GM21526 (cell line): ENCODE results near the gene PPP2R2D.

Experiments
- ATAC-seq: cut with Tn5 transposase; IDR thresholded peaks from one replicate; pipeline ENCODE4 v1.9.1; 2021; ENCODE audit warnings: moderate library complexity; ENCODE audit not compliant: unreplicated experiment, low FRiP score

The PPP2R2D gene

DNA sequence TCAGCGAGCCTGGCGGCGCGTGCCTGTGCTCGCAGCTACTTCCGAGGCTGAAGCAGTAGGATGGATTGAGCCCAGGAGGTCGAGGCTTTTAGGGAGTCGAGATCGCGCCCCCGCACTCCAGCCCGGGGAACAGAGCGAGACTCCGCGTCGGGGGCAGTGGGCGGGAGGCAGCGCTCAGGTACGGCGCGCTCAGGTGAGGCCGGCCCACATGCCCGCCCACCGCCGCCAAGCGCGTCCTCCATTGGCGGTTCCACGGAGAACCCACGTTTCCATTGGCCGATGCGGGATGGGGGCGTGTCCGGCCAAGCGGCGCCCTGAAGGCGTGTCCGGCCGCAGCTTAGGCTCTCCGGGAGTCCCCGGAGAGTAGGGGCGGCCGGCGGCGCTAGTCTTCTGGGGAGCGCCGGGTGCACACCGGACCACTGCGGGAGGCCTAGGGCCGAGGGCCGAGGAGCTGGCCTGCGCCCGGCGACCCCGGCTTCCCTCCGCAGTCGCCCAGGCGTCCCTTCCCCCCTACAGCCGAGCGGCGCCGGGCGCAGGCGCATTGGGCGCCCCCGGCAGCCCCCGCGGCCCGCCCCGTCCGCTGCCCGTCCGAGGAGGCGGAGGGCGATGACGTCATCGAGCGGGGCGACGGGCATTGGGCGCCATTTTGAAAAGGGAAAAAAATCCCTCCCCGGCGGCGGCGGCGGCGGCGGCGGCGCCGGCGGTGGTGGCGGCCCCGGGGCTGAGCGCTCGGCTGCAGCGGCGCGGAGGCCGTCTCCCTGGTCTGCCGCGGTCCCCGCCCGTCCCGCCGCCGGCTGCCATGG is at the start of gene PPP2R2D:
Gene PPP2R2D (plus strand): TSS at position 659 of the 803 bp plus-strand sequence. CDS start 141 bp downstream, at position 800.
- peak; percentile 88 for ATAC-seq

DNA sequence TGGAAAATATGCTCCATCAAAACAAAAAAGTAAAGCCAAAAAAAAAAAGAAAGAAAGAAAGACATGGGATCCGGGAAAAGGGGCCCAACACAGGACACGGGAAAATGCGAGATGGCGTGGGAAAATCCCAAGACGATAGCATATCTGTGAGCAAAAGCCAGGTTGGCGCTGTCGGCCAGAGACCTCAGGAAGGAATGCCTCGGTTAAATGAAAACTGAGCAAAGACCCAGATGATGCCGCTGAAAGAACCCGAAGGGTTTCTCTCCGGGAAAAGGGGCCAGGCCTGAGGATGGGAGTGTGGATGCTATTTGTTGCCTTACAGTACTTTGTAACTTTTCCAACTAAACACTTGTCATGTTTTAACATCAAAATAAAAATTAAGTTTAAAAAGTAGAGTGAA is 49.5 kb upstream of the PPP2R2D start:
- ATAC-seq: no peak

DNA sequence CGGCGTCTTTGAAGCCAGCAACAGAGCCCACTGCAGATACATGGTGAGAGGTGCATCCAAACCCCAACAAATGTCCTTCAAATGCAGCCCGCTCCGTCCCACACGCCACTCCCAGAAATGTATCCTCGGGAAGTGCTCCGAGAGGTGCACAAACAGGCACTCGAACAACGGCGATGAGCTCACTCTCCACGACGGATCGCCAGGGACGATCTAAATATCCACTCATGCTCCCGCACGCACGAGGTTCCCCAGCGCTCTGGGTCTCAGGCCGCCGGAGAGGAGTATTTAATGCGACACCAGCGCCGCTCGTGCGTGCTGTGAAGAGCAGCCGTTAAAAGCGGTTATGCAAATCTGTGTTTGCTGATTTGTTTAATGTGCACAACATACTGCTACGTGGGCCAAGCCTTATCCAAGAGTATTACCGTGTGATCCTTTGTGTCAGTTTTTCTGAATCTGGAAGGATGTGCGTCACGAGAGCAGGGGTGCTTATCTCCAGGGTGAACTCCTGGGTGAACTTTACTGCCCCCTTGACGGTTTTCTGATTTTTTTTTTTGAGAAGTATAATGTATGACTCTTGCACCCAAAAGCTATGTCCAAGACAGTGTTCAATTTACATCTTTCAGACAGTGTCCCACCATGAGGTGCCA is 48.5 kb upstream of the PPP2R2D start:
- no peak for ATAC-seq

DNA sequence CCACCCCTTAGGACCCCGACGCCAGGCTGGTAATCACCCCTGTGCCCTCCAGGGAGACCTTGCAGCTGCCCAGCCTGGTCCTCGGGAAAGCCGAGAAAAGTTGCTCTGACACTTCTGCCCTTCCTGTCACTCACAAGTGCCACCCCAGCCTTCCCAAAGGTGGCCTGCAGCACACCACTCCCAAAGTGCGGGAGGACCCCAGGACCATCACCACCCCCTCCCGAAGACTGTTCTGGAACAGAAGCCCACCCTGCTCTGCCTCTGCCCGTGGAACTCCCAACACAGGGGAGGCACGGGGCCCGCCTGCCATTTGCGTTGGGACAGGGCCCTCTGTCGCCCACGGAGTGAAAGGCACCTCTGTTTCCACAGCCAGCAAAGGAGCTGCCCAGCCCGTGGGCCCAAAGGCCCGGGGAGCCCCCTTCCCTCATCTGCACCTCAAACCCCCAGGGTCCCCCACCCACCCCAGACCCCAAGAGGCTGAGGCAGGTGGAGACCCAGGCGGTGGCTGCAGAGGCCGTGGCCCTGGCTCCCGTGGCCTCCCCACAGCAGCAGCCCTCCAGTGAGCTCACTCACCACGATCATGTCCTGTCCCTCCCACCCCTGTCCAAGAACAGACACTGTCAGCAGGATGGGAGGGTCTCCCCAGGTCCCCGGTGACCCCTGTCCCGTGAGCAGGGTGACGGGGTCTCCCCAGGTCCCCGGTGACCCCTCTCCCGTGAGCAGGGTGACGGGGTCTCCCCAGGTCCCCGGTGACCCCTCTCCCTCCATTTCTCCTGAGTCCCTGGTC is 47.8 kb upstream of the PPP2R2D start:
- no peak for ATAC-seq

DNA sequence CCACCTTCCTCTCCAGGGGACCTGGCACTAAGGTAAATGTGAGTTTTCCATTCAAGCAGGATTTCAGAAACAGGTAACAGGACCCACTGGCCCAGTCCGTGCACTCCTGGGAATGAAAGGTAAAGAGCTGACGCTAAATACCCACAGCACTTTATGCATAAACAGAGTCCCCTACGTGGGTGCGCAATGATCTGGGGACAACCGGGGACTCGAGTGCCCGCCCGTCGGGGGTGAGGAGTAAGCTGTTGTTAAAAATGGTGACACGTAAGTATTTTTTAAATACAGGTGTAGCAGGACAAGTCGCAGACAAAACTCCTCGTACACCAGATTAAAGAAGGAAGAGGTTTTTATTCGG is 47.2 kb upstream of the PPP2R2D start:
- ATAC-seq: no peak

DNA sequence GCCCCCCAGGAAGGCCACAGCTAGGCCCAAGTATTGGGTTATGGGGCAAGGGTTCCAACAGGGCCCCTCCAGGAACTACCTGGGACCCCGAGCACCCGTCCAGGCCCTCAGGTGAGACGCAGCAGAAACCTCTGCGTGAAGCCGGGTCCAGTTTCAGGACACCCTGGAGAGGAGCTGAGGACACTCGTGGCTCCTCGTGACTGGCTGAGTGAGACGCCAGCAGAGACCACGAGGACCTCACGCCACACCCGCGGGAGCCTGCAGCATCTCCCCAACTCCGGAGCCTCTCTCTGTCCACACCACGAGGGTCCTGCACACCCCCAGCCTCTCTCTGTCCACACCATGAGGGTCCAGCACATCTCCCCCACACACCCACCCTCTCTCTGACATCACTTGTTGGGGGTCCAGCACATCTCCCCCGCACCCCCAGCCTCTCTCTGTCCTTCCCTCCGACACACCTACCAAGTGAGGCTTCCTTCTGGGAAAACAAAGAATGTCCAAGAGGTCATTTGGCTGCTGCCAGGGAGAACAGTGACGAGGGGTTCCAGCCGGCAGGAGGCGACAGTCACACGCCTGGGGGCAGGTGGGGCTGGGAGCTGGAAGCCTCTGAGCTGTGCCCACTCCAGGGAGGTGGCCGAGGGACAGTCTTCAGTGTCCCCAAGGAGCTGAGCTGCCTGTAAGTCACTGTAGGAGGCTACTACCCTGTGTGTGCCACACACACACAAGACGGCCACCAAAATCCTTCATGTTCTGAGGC is 46.1 kb upstream of the PPP2R2D start:
- no peak for ATAC-seq

DNA sequence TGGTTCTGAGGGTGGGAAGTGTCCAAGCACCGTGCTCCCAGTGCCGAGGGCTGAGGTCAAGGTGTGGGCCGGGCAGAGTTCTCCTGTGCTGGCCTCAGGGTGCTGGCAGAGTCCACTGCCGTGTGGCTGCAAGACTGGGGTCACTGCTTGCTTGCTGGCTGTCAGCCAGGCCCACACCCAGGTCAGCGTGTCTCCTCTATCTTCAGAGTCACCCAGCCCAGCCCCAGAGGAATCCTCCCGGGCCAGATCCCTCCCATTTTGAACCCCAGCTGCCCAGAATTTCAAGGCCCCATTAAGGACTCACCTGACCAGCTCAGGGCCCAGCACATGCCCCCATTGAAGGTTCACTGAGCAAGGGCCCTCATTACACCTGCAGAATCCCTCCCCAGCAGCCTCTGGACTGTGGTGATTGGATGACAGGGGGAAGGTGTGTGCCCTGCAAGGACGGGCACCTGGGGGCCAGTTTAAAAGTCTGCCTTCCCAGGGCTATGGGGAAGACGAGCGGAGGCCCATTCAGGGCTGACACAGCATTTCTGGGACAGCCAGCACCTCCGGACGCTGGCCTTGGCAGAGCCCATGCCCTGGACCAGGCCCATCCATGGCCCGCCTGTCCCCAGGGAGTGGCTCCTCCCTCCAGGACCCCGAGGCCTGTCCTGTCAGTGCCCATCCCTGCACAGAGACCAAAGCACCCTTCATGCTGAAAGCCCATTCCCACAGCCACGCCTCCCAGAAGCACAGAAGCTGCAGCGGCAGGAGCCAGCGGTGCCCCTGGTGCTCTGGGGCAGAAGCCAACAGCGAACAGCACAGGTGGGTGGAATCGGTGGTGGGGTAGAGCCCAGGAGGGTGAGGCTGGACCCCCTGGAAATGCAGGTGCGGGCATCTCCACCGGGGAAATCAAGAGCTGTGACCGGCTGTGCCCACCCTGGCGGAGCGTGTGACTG is 45.1 kb upstream of the PPP2R2D start:
- ATAC-seq: no peak

DNA sequence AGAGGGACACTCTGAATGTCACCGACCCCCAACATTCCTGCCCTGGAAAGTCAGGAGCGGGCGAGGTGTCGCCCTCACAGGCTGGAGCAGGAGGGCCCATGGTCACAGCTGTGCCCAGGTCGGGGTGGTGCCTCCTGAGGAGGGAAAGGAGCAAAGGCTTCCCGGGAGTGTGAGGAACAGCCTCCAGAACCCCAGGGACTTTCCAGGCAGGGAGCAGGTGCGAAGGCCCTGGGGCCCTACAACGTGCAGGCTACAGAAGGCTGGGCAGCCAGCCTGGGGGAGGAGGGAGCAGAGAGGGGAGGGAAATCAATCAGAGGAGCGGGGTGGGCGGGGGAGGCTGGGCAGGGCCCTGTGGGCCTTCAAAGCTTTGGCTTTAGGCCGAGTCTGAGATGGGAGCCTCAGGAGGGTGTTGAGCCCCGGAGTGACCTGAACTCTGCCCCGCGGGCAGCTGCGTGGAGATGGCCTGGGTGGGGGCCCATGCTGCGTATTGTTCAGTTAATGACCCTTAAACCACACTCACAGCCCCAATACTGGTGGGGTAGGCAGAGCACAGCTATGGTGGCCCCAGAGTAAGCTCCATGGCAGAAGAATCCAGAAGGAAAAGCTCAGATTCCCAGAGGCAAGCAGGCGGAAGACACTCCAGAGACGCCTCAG is 44.2 kb upstream of the PPP2R2D start:
- ATAC-seq: no peak

DNA sequence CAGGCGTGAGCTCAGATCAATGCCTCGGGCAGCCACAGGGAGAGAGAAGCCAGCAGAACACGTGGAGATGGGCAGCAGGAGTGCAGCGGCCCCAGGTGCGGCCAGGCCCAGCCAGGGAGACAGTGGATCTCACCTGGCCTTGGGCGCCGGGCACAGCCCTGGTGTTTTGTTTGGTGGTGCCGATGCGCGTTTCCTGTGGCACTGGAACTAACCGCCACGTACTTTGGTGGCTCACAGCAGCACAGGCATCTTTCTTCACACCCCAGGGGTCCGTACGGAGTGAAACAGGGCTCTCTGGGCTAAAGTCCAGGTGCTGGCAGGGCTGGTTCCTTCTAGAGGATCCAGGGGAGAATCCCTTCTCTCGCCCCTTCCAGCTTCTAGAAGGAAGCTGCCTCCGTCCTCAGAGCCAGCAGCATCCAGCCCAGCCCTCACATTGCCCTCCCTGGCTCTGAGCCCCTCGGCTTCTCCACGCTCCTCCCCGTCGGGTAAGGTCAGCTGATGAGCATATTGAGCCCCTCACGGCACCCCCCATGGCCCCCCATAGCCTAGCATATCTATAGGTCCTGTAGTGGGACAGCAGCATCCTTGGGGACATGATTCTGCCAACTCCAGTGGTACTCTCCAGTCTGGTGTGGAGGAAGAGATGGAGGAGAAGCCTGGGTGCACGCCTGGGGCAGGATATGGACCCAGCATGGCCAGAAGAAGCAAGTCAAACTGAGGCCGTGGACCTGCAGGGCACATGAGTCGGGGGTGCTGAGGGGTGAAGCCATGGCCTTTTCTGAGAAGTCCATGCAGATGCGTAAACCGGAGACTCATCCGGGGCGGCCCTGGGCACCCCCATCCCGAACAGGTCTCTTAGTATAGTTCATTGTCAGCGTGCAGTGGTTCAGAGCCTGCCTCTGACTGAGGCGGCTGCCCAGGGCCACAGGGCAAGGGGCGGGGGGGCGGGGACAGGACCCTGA is 43.4 kb upstream of the PPP2R2D start:
- ATAC-seq: no peak

DNA sequence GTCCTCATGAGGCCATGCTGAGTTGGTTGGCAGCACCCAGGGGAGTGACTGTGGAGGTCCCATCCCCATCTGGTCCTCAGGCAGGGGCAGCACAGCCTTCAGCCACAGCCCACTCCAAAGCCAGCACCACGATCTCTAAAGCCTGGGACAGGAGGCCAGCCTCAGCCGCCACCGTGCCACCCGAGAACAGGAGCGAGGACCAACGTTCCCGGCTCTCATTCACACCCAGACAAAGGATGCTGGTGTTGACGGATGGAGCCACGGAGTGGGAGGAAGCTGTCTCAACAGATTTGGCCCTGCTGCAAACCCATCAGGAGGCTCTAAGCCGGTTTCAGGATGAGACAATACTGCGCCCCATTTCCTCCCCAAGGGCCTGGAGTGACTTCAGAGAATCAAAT is 42.7 kb upstream of the PPP2R2D start:
- ATAC-seq: no peak

DNA sequence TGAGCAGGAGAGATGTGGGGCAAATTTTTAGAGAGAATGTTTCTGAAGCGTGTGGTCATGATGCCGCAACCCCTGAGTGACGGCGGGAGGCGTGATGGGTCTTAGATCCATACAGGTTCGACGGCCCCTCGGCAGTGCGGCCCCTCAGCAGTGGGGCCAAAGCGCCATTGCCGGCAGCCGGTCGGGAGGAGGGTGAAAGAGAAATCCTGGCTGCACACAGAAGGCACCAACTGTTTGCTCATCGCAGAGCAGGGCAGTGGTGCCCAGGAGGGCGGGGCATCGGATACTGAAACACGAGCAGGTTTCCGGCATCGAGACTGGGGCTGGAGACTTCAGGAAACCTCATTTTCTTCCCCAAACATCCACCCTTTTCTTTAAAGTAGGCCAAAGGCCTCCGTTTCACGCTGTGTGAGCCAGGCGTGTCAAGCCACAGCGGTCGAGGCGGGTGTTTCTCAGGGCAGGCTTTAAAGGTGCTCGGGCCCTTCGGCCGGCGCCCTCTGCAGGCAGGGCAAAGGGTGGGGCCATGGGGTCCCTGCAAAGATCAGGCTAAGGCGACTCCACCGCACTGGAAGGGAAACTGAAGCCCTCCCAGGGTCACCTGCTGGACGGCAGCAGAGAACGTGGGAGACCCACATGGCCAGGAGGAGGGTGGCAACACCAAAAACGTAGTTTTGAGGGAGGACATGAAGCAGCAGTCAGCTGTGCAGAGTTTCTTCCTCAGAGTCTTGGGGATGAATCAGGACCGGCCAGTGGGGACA is 42.0 kb upstream of the PPP2R2D start:
- ATAC-seq: no peak

DNA sequence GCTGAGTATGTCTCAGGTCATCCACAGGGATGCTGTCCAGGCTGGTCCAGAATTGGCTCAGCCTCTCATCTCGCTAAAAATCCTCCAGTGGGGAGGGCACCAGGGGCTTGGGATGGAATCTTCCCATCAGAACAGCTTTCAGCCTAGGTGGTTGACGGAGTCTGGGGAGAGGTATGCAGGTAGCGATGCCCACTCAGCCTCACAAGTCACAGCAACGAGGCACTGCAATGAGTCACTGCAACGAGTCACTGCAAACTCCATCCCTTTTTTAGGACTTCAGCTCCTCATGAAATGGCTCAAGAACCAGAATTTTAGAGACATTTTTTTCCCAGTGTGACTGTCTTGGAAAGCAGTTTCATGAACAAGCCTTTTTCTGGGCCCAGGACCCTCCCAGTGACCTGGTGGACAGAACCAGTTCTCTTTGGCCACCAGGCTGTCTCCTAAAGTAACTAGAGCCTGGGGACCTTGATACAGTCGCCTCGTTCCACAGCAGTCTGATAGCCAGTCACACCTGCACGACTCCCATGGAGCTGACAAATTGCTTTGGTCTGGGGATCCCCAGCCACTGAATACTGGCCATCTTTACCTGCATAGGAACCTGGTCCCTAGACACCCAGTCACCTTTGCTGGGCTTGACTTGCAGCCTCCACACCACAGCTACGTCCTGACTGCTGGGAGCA is 41.3 kb upstream of the PPP2R2D start:
- ATAC-seq: no peak

DNA sequence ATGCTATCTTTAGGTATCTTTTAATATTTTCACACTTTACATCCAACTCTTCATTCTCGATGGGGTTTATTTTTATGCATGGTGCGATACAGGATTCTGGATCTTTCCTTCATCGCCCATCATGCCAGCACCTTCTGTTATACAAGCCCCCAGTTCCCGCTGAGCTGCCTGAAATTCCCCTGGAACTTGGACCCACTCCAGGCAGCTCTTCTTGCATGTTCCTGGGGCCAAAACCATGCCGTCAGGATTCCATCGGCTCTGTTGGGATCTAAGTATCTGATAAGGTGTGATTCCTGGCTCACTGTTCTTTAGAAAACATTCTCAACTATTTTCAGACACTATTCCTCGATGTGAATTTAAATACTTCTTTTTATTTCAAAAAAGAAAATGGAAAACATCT is 40.5 kb upstream of the PPP2R2D start:
- no peak for ATAC-seq

DNA sequence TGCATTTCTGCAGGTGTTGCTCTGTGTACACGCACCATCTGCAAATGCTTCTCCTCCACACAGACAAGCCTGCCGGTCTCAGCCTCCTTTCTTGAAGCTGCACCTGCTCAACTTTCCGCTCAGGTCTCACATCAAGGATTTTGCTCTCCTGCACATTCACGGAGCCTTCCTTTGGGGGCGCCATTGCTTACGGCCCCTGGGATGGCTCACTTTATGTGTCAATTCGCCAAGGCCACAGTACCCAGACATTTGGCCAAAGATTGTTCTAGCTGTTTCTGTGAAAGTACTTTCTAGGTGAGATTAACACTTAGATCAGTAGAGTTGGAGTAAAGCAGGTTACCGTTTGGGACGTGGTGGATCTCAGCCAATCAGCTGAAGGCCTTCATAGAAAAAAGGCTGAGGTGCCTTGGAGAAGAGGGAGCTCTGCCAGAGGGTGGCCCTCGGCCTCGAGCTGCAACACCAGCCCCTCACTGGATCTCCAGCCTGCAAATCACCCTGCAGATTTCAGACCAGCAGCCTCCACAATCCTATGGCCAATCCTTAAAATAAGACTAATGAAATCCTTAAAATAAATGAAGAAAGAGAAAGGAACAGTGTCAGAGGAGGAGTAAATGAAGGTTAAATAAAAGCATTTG is 39.9 kb upstream of the PPP2R2D start:
- no peak for ATAC-seq

DNA sequence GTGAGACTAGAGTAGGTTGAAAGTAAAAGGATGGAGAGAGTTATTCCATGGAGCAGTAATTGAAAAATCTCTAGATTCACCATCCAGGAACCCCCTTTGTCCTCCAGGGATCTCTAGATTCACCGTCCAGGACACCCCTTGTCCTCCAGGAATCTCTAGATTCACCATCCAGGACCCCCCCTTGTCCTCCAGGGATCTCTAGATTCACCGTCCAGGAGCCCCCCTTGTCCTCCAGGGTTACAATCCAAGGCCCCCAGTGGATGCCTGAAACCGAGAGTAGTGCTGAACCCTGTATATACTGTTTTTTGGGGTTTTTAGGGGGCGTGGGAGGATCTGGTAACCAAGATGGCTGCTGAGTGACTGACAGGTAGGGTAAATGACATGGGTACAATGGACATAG is 38.3 kb upstream of the PPP2R2D start:
- ATAC-seq: no peak

DNA sequence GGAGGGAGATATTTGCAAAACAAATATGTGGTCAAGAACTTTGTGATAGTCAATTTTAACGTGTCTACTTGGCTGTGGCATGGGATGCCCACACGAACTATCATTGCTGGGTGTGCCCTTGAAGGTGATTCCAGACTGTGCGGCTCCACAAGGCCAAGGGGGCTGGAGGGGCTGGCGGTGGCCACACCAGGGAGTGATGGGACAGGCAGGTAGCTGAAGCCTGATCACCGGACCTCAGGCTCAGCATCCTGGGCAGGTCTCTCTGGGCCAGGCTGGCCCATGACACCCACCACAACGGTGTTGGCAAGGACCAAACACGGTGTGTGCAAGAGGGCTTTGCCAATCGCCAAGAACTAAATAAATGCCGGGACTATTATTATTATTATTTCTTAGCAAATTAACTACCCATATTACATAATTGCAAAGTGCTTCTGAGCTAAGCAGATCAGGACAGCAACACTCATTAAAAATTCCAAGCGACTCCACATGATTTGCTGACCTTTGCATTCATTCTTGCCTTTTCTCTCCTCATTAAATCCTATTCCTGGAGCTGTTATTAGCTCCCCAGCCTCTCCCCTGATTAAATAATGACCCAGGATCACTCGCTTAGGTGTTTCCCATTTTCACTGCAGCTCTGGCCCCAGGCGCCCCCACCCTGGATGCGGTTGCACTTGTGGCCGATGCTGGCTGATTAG is 35.4 kb upstream of the PPP2R2D start:
- ATAC-seq: no peak
